Mesendoderm (in vitro differentiated cells): ENCODE results near the gene WDR37.
A peak's percentile ranks its signal among the peaks of the same experiment; 100 is the strongest.

ENCODE experiments used
- DNase-seq: peaks from one replicate; pipeline ENCODE4 v3.0.0; 2013
- H2AK5ac ChIP-seq: 2 replicates; pipeline ENCODE4 v1.6.1; 2013; ENCODE audit warnings: low read length, inconsistent platforms
- H2BK120ac ChIP-seq: 2 replicates; pipeline ENCODE4 v1.6.1; 2013; ENCODE audit warnings: low read depth, mild to moderate bottlenecking, low read length, moderate library complexity, mixed read lengths
- H2BK15ac ChIP-seq: replicated peaks from 2 replicates; pipeline ENCODE4 v1.6.1; 2013; ENCODE audit warnings: low read depth, mild to moderate bottlenecking, moderate library complexity
- H2BK5ac ChIP-seq: 2 replicates; pipeline ENCODE4 v1.6.1; 2013; ENCODE audit warnings: low read length, inconsistent platforms
- H3K18ac ChIP-seq: 2 replicates; pipeline ENCODE4 v1.6.1; 2013; ENCODE audit warnings: mild to moderate bottlenecking, low read length, mixed read lengths
- H3K23ac ChIP-seq: one replicate; pipeline ENCODE4 v1.6.1; 2013; ENCODE audit warnings: low read length
- H3K27ac ChIP-seq: 2 replicates; pipeline ENCODE4 v1.5.1; 2013; ENCODE audit warnings: low read depth, mild to moderate bottlenecking, inconsistent platforms, low read length, moderate library complexity
- H3K27me3 ChIP-seq: 2 replicates; pipeline ENCODE4 v1.6.1; 2013; ENCODE audit warnings: low read length, control low read depth, mild to moderate bottlenecking, inconsistent platforms; ENCODE audit not compliant: insufficient read depth, poor library complexity
- H3K36me3 ChIP-seq: 2 replicates; pipeline ENCODE4 v1.6.1; 2013; ENCODE audit warnings: low read length, inconsistent platforms; ENCODE audit not compliant: control insufficient read depth, insufficient read depth
- H3K4ac ChIP-seq: one replicate; pipeline ENCODE4 v1.6.1; 2013; ENCODE audit warnings: low read depth, mild to moderate bottlenecking, low read length, moderate library complexity
- H3K4me1 ChIP-seq: 2 replicates; pipeline ENCODE4 v1.6.1; 2013; ENCODE audit warnings: low read depth, low read length, inconsistent platforms; ENCODE audit not compliant: control insufficient read depth
- H3K4me2 ChIP-seq: 2 replicates; pipeline ENCODE4 v1.6.1; 2013; ENCODE audit warnings: low read length
- H3K4me3 ChIP-seq: 2 replicates; pipeline ENCODE4 v1.5.1; 2013; ENCODE audit warnings: mild to moderate bottlenecking, low read length
- H3K56ac ChIP-seq: one replicate; pipeline ENCODE4 v1.6.1; 2013; ENCODE audit warnings: low read length
- H3K79me1 ChIP-seq: 2 replicates; pipeline ENCODE4 v1.6.1; 2013; ENCODE audit warnings: low read length, inconsistent platforms
- H3K79me2 ChIP-seq: 2 replicates; pipeline ENCODE4 v1.6.1; 2013; ENCODE audit warnings: mild to moderate bottlenecking, low read length; ENCODE audit not compliant: control insufficient read depth, insufficient read depth
- H3K9ac ChIP-seq: 2 replicates; pipeline ENCODE4 v1.6.1; 2013; ENCODE audit warnings: low read length, inconsistent platforms
- H4K5ac ChIP-seq: one replicate; pipeline ENCODE4 v1.6.1; 2013; ENCODE audit warnings: low read length
- H4K8ac ChIP-seq: one replicate; pipeline ENCODE4 v1.6.1; 2013; ENCODE audit warnings: low read depth, mild to moderate bottlenecking, control low read depth, low read length, moderate library complexity
- WGBS: extraction: QIAGEN DNeasy Blood & Tissue Kit; methylation state at CpG from one replicate; pipeline ENCODE4 v1.1.7; 2013; ENCODE audit warnings: low lambda C conversion rate, missing lambda C conversion rate; ENCODE audit not compliant: insufficient coverage; ENCODE audit errors: extremely low coverage; 5-methylcytosine and 5-hydroxymethylcytosine counted together

Gene WDR37

GRCh38 chr10:1074052-1074747 is 18.0 kb downstream of the WDR37 start:
- H3K4me2 ChIP-seq = no peak overlapping the region
- no peak overlapping the region for H2AK5ac ChIP-seq
- no peaks in the 10 kb centered on the region for H3K79me2 ChIP-seq
- no CpG with 5 or more reads among the region's 24 CpGs for WGBS
- H3K56ac ChIP-seq = no peak overlapping the region
- no peak overlapping the region for H2BK120ac ChIP-seq
- DNase-seq = peak; percentile 38
- H4K8ac ChIP-seq = no peak overlapping the region
- H4K5ac ChIP-seq = no peak overlapping the region
- no peak overlapping the region for H3K18ac ChIP-seq
- H2BK15ac ChIP-seq = no peak overlapping the region
- H3K79me1 ChIP-seq = no peaks in the 10 kb centered on the region
- H3K4me3 ChIP-seq = no peak overlapping the region
- no peak overlapping the region for H3K23ac ChIP-seq
- H3K27ac ChIP-seq = no peak overlapping the region
- no peaks in the 10 kb centered on the region for H3K4me1 ChIP-seq
- H3K27me3 ChIP-seq = no peaks in the 10 kb centered on the region
- H3K36me3 ChIP-seq = no peaks in the 10 kb centered on the region
- H3K4ac ChIP-seq = no peak overlapping the region
- H3K9ac ChIP-seq = no peak overlapping the region
- H2BK5ac ChIP-seq = no peak overlapping the region

- no peak overlapping the region for H2BK5ac ChIP-seq
- no peak overlapping the region for H3K9ac ChIP-seq
- DNase-seq = peak; percentile 30
- no CpG with 5 or more reads among the region's 18 CpGs for WGBS
- no peak overlapping the region for H3K56ac ChIP-seq
- no peaks in the 10 kb centered on the region for H3K79me1 ChIP-seq
- H3K4me1 ChIP-seq = no peaks in the 10 kb centered on the region
- H3K4me2 ChIP-seq = no peak overlapping the region
- H2AK5ac ChIP-seq = no peak overlapping the region
- no peak overlapping the region for H3K23ac ChIP-seq
- no peak overlapping the region for H3K4ac ChIP-seq
- no peak overlapping the region for H2BK15ac ChIP-seq
- no peak overlapping the region for H3K27ac ChIP-seq
- H3K79me2 ChIP-seq = no peaks in the 10 kb centered on the region
- no peak overlapping the region for H4K5ac ChIP-seq
- no peak overlapping the region for H3K18ac ChIP-seq
- no peak overlapping the region for H3K4me3 ChIP-seq
- H3K27me3 ChIP-seq = no peaks in the 10 kb centered on the region
- H4K8ac ChIP-seq = no peak overlapping the region
- no peaks in the 10 kb centered on the region for H3K36me3 ChIP-seq
- H2BK120ac ChIP-seq = no peak overlapping the region
Observed at GRCh38 chr10:1074748-1075308, 18.6 kb downstream of the WDR37 start.

GRCh38 chr10:1078668-1079067 is 22.5 kb downstream of the WDR37 start:
- Histone ChIP-seq H3K27me3 (no peaks in the 10 kb centered on the region), H2BK5ac (no peak overlapping the region), H4K8ac (no peak overlapping the region), H3K27ac (no peak overlapping the region), H4K5ac (no peak overlapping the region), H3K79me2 (no peaks in the 10 kb centered on the region), H3K79me1 (no peaks in the 10 kb centered on the region), H2AK5ac (no peak overlapping the region), H3K4me2 (no peak overlapping the region), H3K4me1 (no peaks in the 10 kb centered on the region), H3K18ac (no peak overlapping the region), H3K4ac (no peak overlapping the region), H2BK15ac (no peak overlapping the region), H3K23ac (no peak overlapping the region), H3K56ac (no peak overlapping the region), H3K36me3 (peaks cover 2% of the 10 kb centered on the region), H3K4me3 (no peak overlapping the region), H3K9ac (no peak overlapping the region), H2BK120ac (no peak overlapping the region)
- no peak for DNase-seq

GRCh38 chr10:1083581-1083980 is 27.4 kb downstream of the WDR37 start:
- no CpG with 5 or more reads among the region's 17 CpGs for WGBS
- Histone ChIP-seq H2AK5ac (no peak overlapping the region), H4K5ac (no peak overlapping the region), H3K56ac (no peak overlapping the region), H3K79me2 (no peaks in the 10 kb centered on the region), H2BK15ac (no peak overlapping the region), H3K36me3 (peaks cover 10% of the 10 kb centered on the region), H3K18ac (no peak overlapping the region), H2BK120ac (no peak overlapping the region), H3K9ac (no peak overlapping the region), H3K27ac (no peak overlapping the region), H3K79me1 (no peaks in the 10 kb centered on the region), H3K23ac (no peak overlapping the region), H3K4ac (no peak overlapping the region), H3K4me2 (no peak overlapping the region), H2BK5ac (no peak overlapping the region), H3K4me3 (no peak overlapping the region), H3K4me1 (no peaks in the 10 kb centered on the region), H3K27me3 (no peaks in the 10 kb centered on the region), H4K8ac (no peak overlapping the region)
- DNase-seq = no peak

GRCh38 chr10:1084011-1084950 is 28.1 kb downstream of the WDR37 start:
- Histone ChIP-seq H3K4me1 (no peaks in the 10 kb centered on the region), H2BK15ac (no peak overlapping the region), H3K4me2 (no peak overlapping the region), H3K18ac (no peak overlapping the region), H3K4ac (no peak overlapping the region), H2AK5ac (no peak overlapping the region), H3K9ac (no peak overlapping the region), H2BK120ac (no peak overlapping the region), H4K5ac (no peak overlapping the region), H3K79me1 (no peaks in the 10 kb centered on the region), H3K79me2 (no peaks in the 10 kb centered on the region), H3K36me3 (peaks cover 10% of the 10 kb centered on the region), H3K56ac (no peak overlapping the region), H3K27ac (no peak overlapping the region), H4K8ac (no peak overlapping the region), H2BK5ac (no peak overlapping the region), H3K4me3 (no peak overlapping the region), H3K27me3 (no peaks in the 10 kb centered on the region), H3K23ac (no peak overlapping the region)
- DNase-seq = no peak
- WGBS = no CpG with 5 or more reads among the region's 28 CpGs
